PC-3 (cell line): ENCODE results near the gene IGSF3.
"Not testable (repeated sequence)": the region's sequence is repeated elsewhere in the genome, so short reads cannot be mapped to it uniquely, and the experiment has no call there.

ENCODE experiments used
- EZH2 ChIP-seq: fragments of 300-600 bp; sonication (generic); IDR thresholded peaks from one replicate; pipeline ENCODE4 v1.6.1; 2017; ENCODE audit warnings: antibody characterized with exemption, mild to moderate bottlenecking, low read length; ENCODE audit not compliant: unreplicated experiment
- EZH2phosphoT487 ChIP-seq: fragments of 300-600 bp; sonication (generic); IDR thresholded peaks from 2 replicates; pipeline ENCODE4 v1.6.1; 2018; ENCODE audit warnings: mild to moderate bottlenecking, antibody characterized with exemption, low read length, borderline replicate concordance
- TF ChIP-seq, protein P1 (sequence below): fragments of 300-600 bp; sonication (generic); conservative IDR thresholded peaks from 2 replicates; pipeline ENCODE4 v1.5.1; 2017; ENCODE audit warnings: antibody characterized with exemption, low read depth, mild to moderate bottlenecking, low read length

DNA sequence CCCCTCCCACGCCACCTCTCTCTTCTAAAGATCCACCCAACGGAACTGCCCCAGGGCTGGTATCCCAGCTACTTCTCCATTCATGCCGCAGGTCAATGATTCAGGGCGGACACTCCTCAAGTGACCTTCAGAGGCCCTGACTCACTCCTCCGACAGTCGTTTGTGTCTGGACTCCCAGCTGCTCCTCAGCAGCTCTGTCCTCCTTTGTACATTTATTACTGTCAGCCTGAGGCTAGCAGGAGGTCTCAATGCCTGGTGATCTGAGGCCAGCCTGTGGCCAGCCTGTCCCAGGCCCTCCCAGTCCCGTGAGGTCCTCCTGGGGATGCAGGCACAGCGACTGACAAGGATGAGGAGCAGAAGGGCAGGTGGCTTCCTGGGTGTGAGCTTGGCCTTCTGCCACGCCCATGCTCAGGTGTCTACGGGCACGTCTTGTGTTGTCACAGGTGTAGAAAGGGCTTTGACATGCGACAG, 24.2 kb downstream of the IGSF3 start:
- TF ChIP-seq EZH2, EZH2phosphoT487: not testable (repeated sequence)
- TF ChIP-seq, protein P1, sequence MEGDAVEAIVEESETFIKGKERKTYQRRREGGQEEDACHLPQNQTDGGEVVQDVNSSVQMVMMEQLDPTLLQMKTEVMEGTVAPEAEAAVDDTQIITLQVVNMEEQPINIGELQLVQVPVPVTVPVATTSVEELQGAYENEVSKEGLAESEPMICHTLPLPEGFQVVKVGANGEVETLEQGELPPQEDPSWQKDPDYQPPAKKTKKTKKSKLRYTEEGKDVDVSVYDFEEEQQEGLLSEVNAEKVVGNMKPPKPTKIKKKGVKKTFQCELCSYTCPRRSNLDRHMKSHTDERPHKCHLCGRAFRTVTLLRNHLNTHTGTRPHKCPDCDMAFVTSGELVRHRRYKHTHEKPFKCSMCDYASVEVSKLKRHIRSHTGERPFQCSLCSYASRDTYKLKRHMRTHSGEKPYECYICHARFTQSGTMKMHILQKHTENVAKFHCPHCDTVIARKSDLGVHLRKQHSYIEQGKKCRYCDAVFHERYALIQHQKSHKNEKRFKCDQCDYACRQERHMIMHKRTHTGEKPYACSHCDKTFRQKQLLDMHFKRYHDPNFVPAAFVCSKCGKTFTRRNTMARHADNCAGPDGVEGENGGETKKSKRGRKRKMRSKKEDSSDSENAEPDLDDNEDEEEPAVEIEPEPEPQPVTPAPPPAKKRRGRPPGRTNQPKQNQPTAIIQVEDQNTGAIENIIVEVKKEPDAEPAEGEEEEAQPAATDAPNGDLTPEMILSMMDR, result not testable (repeated sequence)
